ENCODE measurements around the gene VWF.

- TF ChIP-seq POLR2A (IDR thresholded peaks at IDR 0.05) (no peak), POLR2AphosphoS5 (IDR thresholded peaks at IDR 0.05) (no peak), CTCF (IDR thresholded peaks at IDR 0.05) (no peak)
Observed at GRCh38 chr12:5921966-5922899, 202.2 kb downstream of the VWF start.

Measured in sigmoid colon (tissue), 4 donors.